Measurements from ENCODE around the gene ISCA2.
"Not testable (repeated sequence)": the region's sequence is repeated elsewhere in the genome, so short reads cannot be mapped to it uniquely, and the experiment has no call there.

The ISCA2 gene

DNA sequence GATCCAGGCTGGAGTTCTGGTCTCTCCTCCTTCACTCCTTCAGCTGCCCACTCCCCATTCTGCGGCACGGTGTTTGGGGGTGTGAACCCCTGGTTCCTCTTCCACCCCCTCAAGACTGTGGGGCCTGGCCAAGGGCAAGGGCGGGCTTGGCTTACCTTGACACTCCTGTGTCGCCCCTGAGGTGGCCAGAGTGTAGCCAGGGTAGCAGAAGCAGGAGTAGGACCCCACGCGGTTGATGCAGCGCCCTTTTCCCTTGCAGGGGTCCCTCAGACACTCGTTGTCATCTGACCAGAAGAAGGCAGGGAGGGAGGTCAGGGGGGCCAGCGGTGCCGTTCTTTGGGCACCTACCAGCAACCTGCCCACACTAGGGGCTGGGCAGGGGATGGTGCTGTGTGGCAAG, 28.2 kb downstream of the ISCA2 start:
- no peak for DNase-seq (ENCODE audit: low read depth, low spot score)
- H3K4me3 ChIP-seq (ENCODE audit: low read length): no peak overlapping the region

GRCh38 chr14:74522740-74523139, 29.2 kb downstream of the ISCA2 start:
- H3K4me3 ChIP-seq (ENCODE audit: low read length): no peak overlapping the region
- no peak for DNase-seq (ENCODE audit: low read depth, low spot score)

DNA sequence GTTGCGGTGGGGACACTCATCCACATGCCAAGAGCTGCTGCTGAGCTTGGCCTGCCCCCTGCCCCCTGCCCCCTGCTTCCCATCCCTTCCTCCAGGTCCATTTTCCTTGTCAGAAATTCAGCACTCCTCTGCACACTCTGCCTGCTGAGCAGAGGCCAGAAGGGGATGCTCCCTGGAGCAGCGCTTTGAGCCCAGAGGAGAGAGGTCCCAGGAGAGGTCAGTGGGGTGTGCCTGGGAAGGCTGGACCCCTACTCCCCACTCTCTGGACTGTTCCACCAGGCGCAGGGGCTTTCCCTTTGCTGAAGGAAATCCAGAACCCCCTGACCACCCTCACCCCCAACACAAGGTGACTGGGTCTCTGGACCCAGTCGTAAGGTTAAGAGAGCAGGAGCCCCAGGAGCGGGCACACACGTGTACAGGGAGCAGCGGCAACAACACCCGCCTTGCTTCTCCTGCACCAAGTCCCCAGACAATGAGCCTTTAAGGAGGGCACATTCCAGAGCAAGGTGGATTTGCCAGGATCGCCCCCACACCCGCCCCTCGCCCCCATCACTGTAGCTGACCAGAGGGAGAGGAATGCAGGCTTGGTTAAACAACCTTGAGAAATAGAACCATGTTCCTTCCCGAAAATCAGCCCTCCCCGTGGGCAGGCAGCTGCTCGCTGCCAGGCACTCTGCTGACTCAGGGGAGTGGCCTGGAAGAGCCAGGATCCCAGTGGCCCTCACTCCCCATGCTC, 30.7 kb downstream of the ISCA2 start:
- no peak for DNase-seq (ENCODE audit: low read depth, low spot score)

GRCh38 chr14:74524812-74525135, 31.2 kb downstream of the ISCA2 start:
- no peak overlapping the region for H3K4me3 ChIP-seq (ENCODE audit: low read length)
- DNase-seq (ENCODE audit: low read depth, low spot score): no peak

More for the DNA sequence above, 30.7 kb downstream of the ISCA2 start:
- H3K4me3 ChIP-seq (ENCODE audit: low read length): no peak overlapping the region

- DNase-seq (ENCODE audit: low read depth, low spot score): no peak
- no peak overlapping the region for H3K4me3 ChIP-seq (ENCODE audit: low read length)
Measured at GRCh38 chr14:74525361-74525851, 31.8 kb downstream of the ISCA2 start.

GRCh38 chr14:74526854-74527585, 33.5 kb downstream of the ISCA2 start:
- H3K4me3 ChIP-seq (ENCODE audit: low read length): no peak overlapping the region
- no peak for DNase-seq (ENCODE audit: low read depth, low spot score)

GRCh38 chr14:74527736-74528280, 34.2 kb downstream of the ISCA2 start:
- DNase-seq (ENCODE audit: low read depth, low spot score): no peak
- H3K4me3 ChIP-seq (ENCODE audit: low read length): no peak overlapping the region

DNA sequence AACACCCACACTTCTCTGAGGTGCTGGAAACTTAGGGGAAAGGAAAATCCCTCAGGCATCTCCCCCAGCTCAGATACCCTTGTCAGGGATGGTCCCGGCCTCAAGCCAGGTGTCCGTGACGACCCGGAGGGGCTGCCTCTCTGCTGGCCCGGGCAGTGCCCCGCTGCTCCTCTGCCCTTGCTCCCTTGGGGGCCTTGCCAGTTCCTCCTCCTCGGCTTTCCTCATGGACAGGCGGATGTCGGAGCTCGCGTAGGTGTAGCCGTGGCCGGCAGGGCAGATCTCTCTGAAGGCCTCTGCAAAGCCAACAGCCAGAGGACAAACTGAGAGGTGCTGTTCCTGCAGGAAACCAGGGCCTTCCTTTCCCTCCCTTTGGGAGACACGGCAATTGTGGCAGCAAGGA, 34.8 kb downstream of the ISCA2 start:
- no peak for DNase-seq (ENCODE audit: low read depth, low spot score)

DNA sequence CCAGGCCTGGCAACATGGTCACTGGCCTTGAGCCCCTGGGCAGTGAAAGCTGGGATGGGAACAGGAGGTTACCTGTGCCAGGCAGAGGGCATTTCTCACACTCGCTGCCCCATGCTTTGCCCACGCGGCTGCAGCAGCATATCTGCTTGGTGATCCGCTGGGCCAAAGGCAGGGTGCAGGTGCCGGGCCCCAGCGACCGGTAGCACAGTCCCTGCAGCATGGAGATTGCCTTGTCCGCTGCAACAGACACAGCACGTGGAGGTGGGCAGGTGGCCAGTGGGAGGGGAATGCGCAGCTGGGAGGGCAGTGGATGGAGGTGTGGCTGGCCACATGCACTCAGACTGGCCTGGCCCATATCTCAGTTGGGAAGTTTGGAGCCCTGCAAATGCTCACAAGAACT, 35.3 kb downstream of the ISCA2 start:
- DNase-seq (ENCODE audit: low read depth, low spot score): no peak
- H3K4me3 ChIP-seq (ENCODE audit: low read length): no peak overlapping the region

More for the DNA sequence above, 34.8 kb downstream of the ISCA2 start:
- no peak overlapping the region for H3K4me3 ChIP-seq (ENCODE audit: low read length)

DNA sequence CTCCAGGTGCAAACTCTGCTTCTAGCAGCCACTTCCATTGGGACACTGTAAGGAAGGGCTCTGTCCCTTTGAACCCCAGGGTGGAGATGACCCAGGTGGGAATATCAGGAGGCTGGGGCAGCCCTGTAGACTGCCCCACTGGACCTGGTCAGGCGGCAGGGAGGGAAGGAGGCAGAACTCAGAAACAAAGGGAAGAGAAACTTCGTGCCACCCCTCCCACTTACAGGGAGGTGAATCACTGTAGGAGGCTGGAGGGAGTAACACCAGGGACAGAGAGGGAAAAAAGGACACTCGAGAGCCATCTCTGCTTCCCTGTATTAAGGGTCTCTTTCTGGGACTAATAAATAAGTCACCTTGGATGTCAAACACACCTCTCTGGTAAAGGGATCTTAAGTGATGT, 37.4 kb downstream of the ISCA2 start:
- H3K4me3 ChIP-seq (ENCODE audit: low read length): no peak overlapping the region
- DNase-seq (ENCODE audit: low read depth, low spot score): no peak

DNA sequence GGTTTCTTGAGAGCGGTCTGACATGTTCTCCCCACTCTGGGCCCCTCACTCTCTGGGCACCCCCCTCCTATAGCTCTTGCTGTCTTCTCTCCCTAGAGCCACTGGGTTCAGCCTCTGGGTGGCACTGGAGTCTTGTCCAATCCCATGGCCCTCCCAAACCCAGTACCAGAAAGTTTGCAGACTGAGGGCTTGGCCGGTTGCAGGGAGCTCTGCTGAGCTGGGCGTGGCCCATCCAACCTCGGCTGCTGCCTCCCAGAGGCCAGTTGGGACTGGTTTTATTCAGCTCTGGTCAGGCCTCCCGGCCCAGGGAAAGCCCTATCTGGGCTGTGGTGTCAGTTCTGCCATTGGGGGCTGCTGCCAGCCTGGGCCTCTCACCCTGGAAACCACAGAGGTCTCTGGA, 37.9 kb downstream of the ISCA2 start:
- H3K4me3 ChIP-seq (ENCODE audit: low read length): no peak overlapping the region
- no peak for DNase-seq (ENCODE audit: low read depth, low spot score)

DNA sequence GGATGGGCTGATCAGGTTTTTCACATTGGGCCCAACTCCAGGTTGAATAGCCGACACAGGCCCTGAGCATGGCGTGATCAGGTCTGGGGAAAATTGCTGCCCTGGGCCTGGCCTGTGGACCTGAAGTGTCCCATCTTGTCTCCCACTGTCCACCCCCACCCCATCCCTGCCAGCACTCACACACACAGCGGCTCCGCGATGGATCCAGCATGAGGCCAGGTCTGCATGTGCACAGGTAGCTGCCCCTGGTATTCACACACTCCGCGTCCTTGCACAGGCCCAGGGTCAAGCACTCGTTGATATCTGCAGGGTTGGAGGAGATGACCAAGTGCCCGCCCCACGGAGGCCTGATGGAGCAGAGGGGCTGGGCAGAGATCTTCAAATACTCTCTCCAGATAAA, 38.7 kb downstream of the ISCA2 start:
- H3K4me3 ChIP-seq (ENCODE audit: low read length): no peak overlapping the region
- no peak for DNase-seq (ENCODE audit: low read depth, low spot score)

DNA sequence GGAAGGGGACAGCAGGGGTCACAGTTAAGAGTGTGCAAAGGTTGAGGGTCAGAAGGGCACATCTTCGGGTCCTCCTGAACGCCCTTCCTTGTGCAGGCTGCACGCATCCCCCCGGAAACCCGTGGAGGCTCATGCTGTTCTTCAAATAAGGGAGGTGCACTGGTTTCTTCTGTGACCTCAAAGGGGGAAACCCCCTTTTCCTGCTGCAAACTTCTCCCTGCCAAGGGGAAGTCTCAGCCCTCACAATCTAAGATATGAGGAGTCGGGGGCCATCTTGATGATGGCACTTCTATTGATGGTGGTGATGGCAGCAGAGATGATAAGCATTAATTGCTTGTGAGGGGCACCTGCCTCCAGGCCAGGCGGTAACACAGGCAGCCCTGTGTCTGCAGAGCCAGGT, 40.0 kb downstream of the ISCA2 start:
- H3K4me3 ChIP-seq (ENCODE audit: low read length): no peak overlapping the region
- no peak for DNase-seq (ENCODE audit: low read depth, low spot score)

GRCh38 chr14:74535756-74536325, 42.3 kb downstream of the ISCA2 start:
- no peak overlapping the region for H3K4me3 ChIP-seq (ENCODE audit: low read length)
- DNase-seq (ENCODE audit: low read depth, low spot score): no peak

GRCh38 chr14:74536336-74536735, 42.8 kb downstream of the ISCA2 start:
- not testable (repeated sequence) for DNase-seq (ENCODE audit: low read depth, low spot score); H3K4me3 ChIP-seq (ENCODE audit: low read length)

GRCh38 chr14:74538411-74539391, 45.1 kb downstream of the ISCA2 start:
- no peak for DNase-seq (ENCODE audit: low read depth, low spot score)
- H3K4me3 ChIP-seq (ENCODE audit: low read length): no peak overlapping the region

GRCh38 chr14:74539503-74539902, 45.9 kb downstream of the ISCA2 start:
- no peak for DNase-seq (ENCODE audit: low read depth, low spot score)
- no peak overlapping the region for H3K4me3 ChIP-seq (ENCODE audit: low read length)

- no peak overlapping the region for H3K4me3 ChIP-seq (ENCODE audit: low read length)
- no peak for DNase-seq (ENCODE audit: low read depth, low spot score)
Measured at GRCh38 chr14:74541225-74541624, 47.7 kb downstream of the ISCA2 start.

GRCh38 chr14:74542056-74542685, 48.6 kb downstream of the ISCA2 start:
- DNase-seq (ENCODE audit: low read depth, low spot score): no peak

More at GRCh38 chr14:74542056-74542685, 48.6 kb downstream of the ISCA2 start:
- H3K4me3 ChIP-seq (ENCODE audit: low read length): no peak overlapping the region

Data from Jurkat, Clone E6-1 (cell line).